Neural progenitor cell (in vitro differentiated cells): ENCODE measurements around the gene PANK2. TPM values are rescaled to one million over a fixed set of nuclear protein-coding genes. Genes with fewer than 3 reads are reported as not detected.

ENCODE experiments used
- DNase-seq: peaks from one replicate; pipeline ENCODE4 v3.0.0-alpha.2; 2016; ENCODE audit warnings: low spot score
- H2AFZ ChIP-seq: fragments of 200-600 bp; sonication (generic); replicated peaks from 2 replicates; pipeline ENCODE4 v1.6.1; 2016; ENCODE audit warnings: antibody characterized with exemption
- H3F3A ChIP-seq: fragments of 200-600 bp; sonication (generic); 2 replicates; pipeline ENCODE4 v1.6.1; 2016; ENCODE audit warnings: antibody characterized with exemption, low read depth
- H3K27ac ChIP-seq: fragments of 200-600 bp; sonication (generic); 2 replicates; pipeline ENCODE4 v1.5.1; 2016; ENCODE audit warnings: mild to moderate bottlenecking
- H3K27me3 ChIP-seq: fragments of 200-600 bp; sonication (generic); 2 replicates; pipeline ENCODE4 v1.6.1; 2016; ENCODE audit warnings: mild to moderate bottlenecking, moderate library complexity
- H3K36me3 ChIP-seq: fragments of 200-600 bp; sonication (generic); 2 replicates; pipeline ENCODE4 v1.5.1; 2016
- H3K4me1 ChIP-seq: fragments of 200-600 bp; sonication (generic); 2 replicates; pipeline ENCODE4 v1.6.1; 2016; ENCODE audit warnings: mixed run types
- H3K4me2 ChIP-seq: fragments of 200-600 bp; sonication (generic); 2 replicates; pipeline ENCODE4 v1.6.1; 2016
- H3K4me3 ChIP-seq: fragments of 200-600 bp; sonication (generic); 2 replicates; pipeline ENCODE4 v1.5.1; 2016
- H3K79me2 ChIP-seq: fragments of 200-600 bp; sonication (generic); 2 replicates; pipeline ENCODE4 v1.6.1; 2016; ENCODE audit warnings: low read depth
- H3K9ac ChIP-seq: fragments of 200-600 bp; sonication (generic); 2 replicates; pipeline ENCODE4 v1.6.1; 2016
- H3K9me3 ChIP-seq: fragments of 200-600 bp; sonication (generic); 2 replicates; pipeline ENCODE4 v1.5.1; 2016; ENCODE audit warnings: low read depth
- H4K20me1 ChIP-seq: fragments of 200-600 bp; sonication (generic); 2 replicates; pipeline ENCODE4 v1.6.1; 2016; ENCODE audit warnings: low read depth
- H3K27ac Mint-ChIP-seq: 3 replicates; pipeline ENCODE4 v1.8.0; 2021; ENCODE audit warnings: mixed read lengths
- H3K27me3 Mint-ChIP-seq: 2 replicates; pipeline ENCODE4 v1.8.0; 2022; ENCODE audit warnings: low read depth, mild to moderate bottlenecking, inconsistent platforms, moderate library complexity, mixed read lengths; ENCODE audit not compliant: insufficient read depth
- H3K36me3 Mint-ChIP-seq: 3 replicates; pipeline ENCODE4 v1.8.0; 2021; ENCODE audit warnings: mixed read lengths
- H3K4me1 Mint-ChIP-seq: 3 replicates; pipeline ENCODE4 v1.8.0; 2021; ENCODE audit warnings: mixed read lengths
- H3K4me3 Mint-ChIP-seq: 3 replicates; pipeline ENCODE4 v1.8.0; 2021; ENCODE audit warnings: mild to moderate bottlenecking, moderate library complexity, mixed read lengths
- H3K9me3 Mint-ChIP-seq: 3 replicates; pipeline ENCODE4 v1.8.0; 2020; ENCODE audit warnings: mixed read lengths
- EZH2 ChIP-seq: fragments of 200-600 bp; sonication (generic); IDR thresholded peaks from 2 replicates; pipeline ENCODE4 v1.6.1; 2017; ENCODE audit warnings: antibody characterized with exemption, mild to moderate bottlenecking, moderate library complexity
- EZH2phosphoT487 ChIP-seq: fragments of 200-600 bp; sonication (generic); IDR thresholded peaks from 2 replicates; pipeline ENCODE4 v1.6.1; 2017; ENCODE audit warnings: antibody characterized with exemption
- total RNA-seq: library from RNA; depleted of rRNA; stranded (reverse); fragments of >200 nt; gene quantifications from 2 replicates; pipeline ENCODE4 v1.2.3, GENCODE V29; 2015; ENCODE audit warnings: low replicate concordance
- TF ChIP-seq, protein P1 (sequence below): fragments of 200-600 bp; sonication (generic); IDR thresholded peaks from 2 replicates; pipeline ENCODE4 v1.5.1; 2017; ENCODE audit warnings: antibody characterized with exemption, mild to moderate bottlenecking

PANK2 gene
- total RNA-seq, 1 donor from 2014 or later: 60.7 TPM

GRCh38 chr20:3864518-3864917 lies 24.7 kb upstream of the PANK2 start:
- no peak overlapping the region for H3K27ac ChIP-seq
- DNase-seq: no peak
- H3F3A ChIP-seq: no peaks in the 10 kb centered on the region
- H3K27me3 Mint-ChIP-seq: peaks cover 5% of the 10 kb centered on the region
- no peak overlapping the region for H3K4me3 ChIP-seq
- no peak overlapping the region for H3K4me2 ChIP-seq
- H4K20me1 ChIP-seq: no peaks in the 10 kb centered on the region
- no peaks in the 10 kb centered on the region for H3K9me3 ChIP-seq
- peaks cover 34% of the 10 kb centered on the region for H3K36me3 Mint-ChIP-seq
- H3K4me1 Mint-ChIP-seq: no peaks in the 10 kb centered on the region
- no peaks in the 10 kb centered on the region for H3K79me2 ChIP-seq
- no peaks in the 10 kb centered on the region for H3K4me1 ChIP-seq
- H3K9me3 Mint-ChIP-seq: no peaks in the 10 kb centered on the region
- H3K9ac ChIP-seq: no peak overlapping the region
- H3K36me3 ChIP-seq: peaks cover 7% of the 10 kb centered on the region
- H2AFZ ChIP-seq: no peak overlapping the region
- H3K27ac Mint-ChIP-seq: no peak overlapping the region
- no peaks in the 10 kb centered on the region for H3K27me3 ChIP-seq
- H3K4me3 Mint-ChIP-seq: no peak overlapping the region
- TF ChIP-seq EZH2 (no peak), EZH2phosphoT487 (no peak)
- TF ChIP-seq, protein P1, sequence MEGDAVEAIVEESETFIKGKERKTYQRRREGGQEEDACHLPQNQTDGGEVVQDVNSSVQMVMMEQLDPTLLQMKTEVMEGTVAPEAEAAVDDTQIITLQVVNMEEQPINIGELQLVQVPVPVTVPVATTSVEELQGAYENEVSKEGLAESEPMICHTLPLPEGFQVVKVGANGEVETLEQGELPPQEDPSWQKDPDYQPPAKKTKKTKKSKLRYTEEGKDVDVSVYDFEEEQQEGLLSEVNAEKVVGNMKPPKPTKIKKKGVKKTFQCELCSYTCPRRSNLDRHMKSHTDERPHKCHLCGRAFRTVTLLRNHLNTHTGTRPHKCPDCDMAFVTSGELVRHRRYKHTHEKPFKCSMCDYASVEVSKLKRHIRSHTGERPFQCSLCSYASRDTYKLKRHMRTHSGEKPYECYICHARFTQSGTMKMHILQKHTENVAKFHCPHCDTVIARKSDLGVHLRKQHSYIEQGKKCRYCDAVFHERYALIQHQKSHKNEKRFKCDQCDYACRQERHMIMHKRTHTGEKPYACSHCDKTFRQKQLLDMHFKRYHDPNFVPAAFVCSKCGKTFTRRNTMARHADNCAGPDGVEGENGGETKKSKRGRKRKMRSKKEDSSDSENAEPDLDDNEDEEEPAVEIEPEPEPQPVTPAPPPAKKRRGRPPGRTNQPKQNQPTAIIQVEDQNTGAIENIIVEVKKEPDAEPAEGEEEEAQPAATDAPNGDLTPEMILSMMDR: no peak

DNA sequence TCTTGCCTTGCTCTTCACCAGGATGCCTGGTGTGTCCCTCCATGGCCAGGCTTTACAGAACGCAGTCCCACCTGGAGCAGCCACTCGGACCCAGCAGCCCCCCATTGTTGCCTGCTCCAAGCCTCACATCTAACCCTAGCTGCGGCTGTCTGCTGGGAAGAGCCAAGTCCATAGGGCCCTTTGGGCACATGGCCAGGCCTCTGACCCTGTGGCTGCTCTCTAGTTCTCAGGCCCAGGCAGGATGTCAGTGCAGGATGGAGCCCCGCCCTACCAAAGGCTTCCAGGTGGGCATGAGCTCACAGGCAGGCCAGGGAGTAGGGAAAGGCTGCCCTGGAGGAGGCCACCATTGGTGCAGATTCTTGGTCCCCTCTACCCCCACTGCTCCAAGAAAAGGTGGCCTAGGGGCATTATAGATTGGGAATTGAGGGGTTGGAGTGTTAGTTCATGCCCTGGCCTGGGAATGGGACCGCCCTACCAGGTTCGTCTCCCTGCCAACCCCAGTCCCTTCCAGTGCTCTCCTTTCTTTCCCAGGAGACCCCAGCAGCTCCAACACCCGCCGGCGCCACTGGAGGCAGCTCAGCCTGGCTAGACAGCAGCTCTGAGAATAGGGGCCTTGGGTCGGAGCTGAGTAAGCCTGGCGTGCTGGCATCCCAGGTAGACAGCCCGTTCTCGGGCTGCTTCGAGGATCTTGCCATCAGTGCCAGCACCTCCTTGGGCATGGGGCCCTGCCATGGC lies 23.9 kb upstream of the PANK2 start:
- TF ChIP-seq EZH2 (no peak), EZH2phosphoT487 (no peak)
- TF ChIP-seq, protein P1: no peak
- Mint-ChIP-seq H3K4me3 (no peak overlapping the region), H3K9me3 (no peaks in the 10 kb centered on the region), H3K36me3 (peaks cover 35% of the 10 kb centered on the region), H3K4me1 (no peaks in the 10 kb centered on the region), H3K27me3 (peaks cover 5% of the 10 kb centered on the region), H3K27ac (no peak overlapping the region)
- Histone ChIP-seq H4K20me1 (no peaks in the 10 kb centered on the region), H3K27ac (no peak overlapping the region), H3K79me2 (no peaks in the 10 kb centered on the region), H3F3A (no peaks in the 10 kb centered on the region), H3K4me2 (no peak overlapping the region), H3K4me1 (no peaks in the 10 kb centered on the region), H3K4me3 (no peak overlapping the region), H3K9ac (no peak overlapping the region), H3K36me3 (peaks cover 7% of the 10 kb centered on the region), H2AFZ (no peak overlapping the region), H3K27me3 (no peaks in the 10 kb centered on the region), H3K9me3 (no peaks in the 10 kb centered on the region)
- no peak for DNase-seq

DNA sequence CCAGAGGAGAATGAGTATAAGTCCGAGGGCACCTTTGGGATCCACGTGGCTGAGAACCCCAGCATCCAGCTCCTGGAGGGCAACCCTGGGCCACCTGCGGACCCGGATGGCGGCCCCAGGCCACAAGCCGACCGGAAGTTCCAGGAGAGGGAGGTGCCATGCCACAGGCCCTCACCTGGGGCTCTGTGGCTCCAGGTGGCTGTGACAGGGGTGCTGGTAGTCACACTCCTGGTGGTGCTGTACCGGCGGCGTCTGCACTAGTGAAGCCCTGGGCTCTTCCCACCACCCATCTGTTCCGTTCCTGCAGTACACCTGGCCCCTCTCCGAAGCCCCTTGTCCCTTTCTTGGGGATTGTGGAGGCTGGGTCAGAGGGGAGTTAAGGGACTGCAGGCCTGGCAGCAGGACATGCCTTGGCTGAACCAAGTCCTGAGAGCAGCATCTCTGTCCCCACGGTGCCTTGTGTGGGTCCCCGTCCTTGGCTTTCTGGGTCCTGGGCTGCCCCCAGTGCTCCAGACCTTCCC lies 23.2 kb upstream of the PANK2 start:
- Histone ChIP-seq H3K9ac (no peak overlapping the region), H3K4me1 (no peaks in the 10 kb centered on the region), H2AFZ (no peak overlapping the region), H3K9me3 (no peaks in the 10 kb centered on the region), H3K4me2 (no peak overlapping the region), H3K4me3 (no peak overlapping the region), H3K27ac (no peak overlapping the region), H3F3A (no peaks in the 10 kb centered on the region), H3K79me2 (no peaks in the 10 kb centered on the region), H3K27me3 (no peaks in the 10 kb centered on the region), H4K20me1 (no peaks in the 10 kb centered on the region), H3K36me3 (peaks cover 7% of the 10 kb centered on the region)
- H3K27ac Mint-ChIP-seq: no peak overlapping the region
- TF ChIP-seq, protein P1: no peak
- TF ChIP-seq EZH2: no peak
- peaks cover 3% of the 10 kb centered on the region for H3K4me1 Mint-ChIP-seq
- H3K27me3 Mint-ChIP-seq: peaks cover 5% of the 10 kb centered on the region
- no peaks in the 10 kb centered on the region for H3K9me3 Mint-ChIP-seq
- peaks cover 38% of the 10 kb centered on the region for H3K36me3 Mint-ChIP-seq
- no peak for DNase-seq
- H3K4me3 Mint-ChIP-seq: no peak overlapping the region
